ENCODE results near the gene FAM171A1. TPM values are rescaled to one million over a fixed set of nuclear protein-coding genes. Genes with fewer than 3 reads are reported as not detected.
"Not testable (repeated sequence)": the region's sequence is repeated elsewhere in the genome, so short reads cannot be mapped to it uniquely, and the experiment has no call there.

FAM171A1 gene
- total RNA-seq (1 to 10 TPM; 6.1 to 6.9 TPM), polyA plus RNA-seq (10 to 100 TPM; 12.9 to 16.0 (median 14.7) TPM), total RNA-seq (5.9 to 10.5 (median 9.2) reads per million in 6 experiments)

GRCh38 chr10:15370856-15371701 is at the start of gene FAM171A1:
FAM171A1 (minus strand) TSS chr10:15371289; CDS start chr10:15371052, 237 bp downstream.
- H3K27ac Mint-ChIP-seq, result peak within 1 kb of the TSS in 9 of 10 donors; percentile 10 to 84 (median 67)
- POLR2A ChIA-PET, result interaction anchor here (0.6 to 1.6 kb wide), 2 partner anchors 202 to 273 kb away, joined by 3 to 4 read pairs; partner anchors contain the start of gene NMT2
- no peaks in the 10 kb centered on the region for H3K36me3 Mint-ChIP-seq
- H3K9me3 Mint-ChIP-seq, result no peaks in the 10 kb centered on the region
- peak within 1 kb of the TSS; percentile 75 to 86 (median 82) for H3K4me3 Mint-ChIP-seq
- peaks cover 5 to 11% (median 7%) of the 10 kb centered on the region in 4 donors for H3K4me1 Mint-ChIP-seq
- peaks cover 8 to 47% (median 21%) of the 10 kb centered on the region in 5 donors for H3K27me3 Mint-ChIP-seq
- DNase-seq (peak; percentile 25 to 78 (median 60)), ATAC-seq (peak; percentile 79 to 87)

GRCh38 chr10:15420858-15421257 is 49.8 kb upstream of the FAM171A1 start:
- ATAC-seq (no peak), DNase-seq (no peak)
- H3K4me3 Mint-ChIP-seq, result no peak overlapping the region
- no peak overlapping the region for H3K27ac Mint-ChIP-seq
- H3K36me3 Mint-ChIP-seq, result no peaks in the 10 kb centered on the region
- H3K27me3 Mint-ChIP-seq, result peaks cover 7 to 17% (median 11%) of the 10 kb centered on the region in 5 donors
- peaks cover 0 to 2% (median 0%) of the 10 kb centered on the region in 4 donors for H3K4me1 Mint-ChIP-seq
- POLR2A ChIA-PET, result interaction anchor here (0.6 kb wide), 1 partner anchor 322 kb away, joined by 3 read pairs; no protein-coding TSS in a partner anchor
- H3K9me3 Mint-ChIP-seq, result peaks cover 0 to 9% (median 2%) of the 10 kb centered on the region in 9 donors

GRCh38 chr10:15419279-15419874 is 48.3 kb upstream of the FAM171A1 start:
- H3K27ac Mint-ChIP-seq, result no peak overlapping the region
- H3K9me3 Mint-ChIP-seq, result peaks cover 0 to 10% (median 2%) of the 10 kb centered on the region in 9 donors
- POLR2A ChIA-PET, result no interaction called here
- H3K4me1 Mint-ChIP-seq, result peaks cover 0 to 2% (median 0%) of the 10 kb centered on the region in 4 donors
- DNase-seq (peak in 6 of 10 donors; percentile 9 to 37 (median 28)), ATAC-seq (peak in 1 of 2 donors; percentile 39)
- H3K4me3 Mint-ChIP-seq, result no peak overlapping the region
- peaks cover 0 to 2% (median 0%) of the 10 kb centered on the region in 3 donors for H3K36me3 Mint-ChIP-seq
- H3K27me3 Mint-ChIP-seq, result peaks cover 7 to 17% (median 8%) of the 10 kb centered on the region in 5 donors

GRCh38 chr10:15416034-15416433 is 44.9 kb upstream of the FAM171A1 start:
- ATAC-seq, result no peak
- POLR2A ChIA-PET, result no interaction called here
- H3K27ac Mint-ChIP-seq, result no peak overlapping the region
- H3K4me3 Mint-ChIP-seq, result no peak overlapping the region
- DNase-seq, result no peak
- H3K27me3 Mint-ChIP-seq, result peaks cover 3 to 26% (median 7%) of the 10 kb centered on the region in 5 donors
- peaks cover 0 to 2% (median 0%) of the 10 kb centered on the region in 3 donors for H3K36me3 Mint-ChIP-seq
- peaks cover 0 to 2% (median 0%) of the 10 kb centered on the region in 4 donors for H3K4me1 Mint-ChIP-seq
- peaks cover 0 to 10% (median 2%) of the 10 kb centered on the region in 9 donors for H3K9me3 Mint-ChIP-seq

- POLR2A ChIA-PET, result no interaction called here
- DNase-seq, result no peak
- Mint-ChIP-seq H3K27ac (no peak overlapping the region), H3K4me3 (no peak overlapping the region), H3K4me1 (peaks cover 0 to 2% (median 0%) of the 10 kb centered on the region in 4 donors), H3K27me3 (peaks cover 0 to 16% (median 5%) of the 10 kb centered on the region in 5 donors), H3K36me3 (peaks cover 0 to 2% (median 0%) of the 10 kb centered on the region in 3 donors), H3K9me3 (peaks cover 0 to 4% (median 0%) of the 10 kb centered on the region in 9 donors)
- ATAC-seq, result no peak
These were observed 39.9 kb upstream of the FAM171A1 start for GRCh38 chr10:15411010-15411409.

GRCh38 chr10:15409350-15409749 is 38.3 kb upstream of the FAM171A1 start:
- peaks cover 0 to 16% (median 5%) of the 10 kb centered on the region in 5 donors for H3K27me3 Mint-ChIP-seq
- POLR2A ChIA-PET, DNase-seq, H3K4me1 Mint-ChIP-seq, ATAC-seq, H3K27ac Mint-ChIP-seq, H3K36me3 Mint-ChIP-seq, H3K4me3 Mint-ChIP-seq: not testable (repeated sequence)
- peaks cover 0 to 10% (median 0%) of the 10 kb centered on the region in 9 donors for H3K9me3 Mint-ChIP-seq

- DNase-seq (no peak), ATAC-seq (no peak)
- no peak overlapping the region for H3K27ac Mint-ChIP-seq
- POLR2A ChIA-PET, result no interaction called here
- peaks cover 0 to 2% (median 0%) of the 10 kb centered on the region in 4 donors for H3K4me1 Mint-ChIP-seq
- H3K36me3 Mint-ChIP-seq, result peaks cover 0 to 6% (median 2%) of the 10 kb centered on the region in 3 donors
- no peak overlapping the region for H3K4me3 Mint-ChIP-seq
- peaks cover 0 to 12% (median under 1%) of the 10 kb centered on the region in 9 donors for H3K9me3 Mint-ChIP-seq
- H3K27me3 Mint-ChIP-seq, result peaks cover 0 to 16% (median 5%) of the 10 kb centered on the region in 5 donors
These were observed 37.5 kb upstream of the FAM171A1 start for GRCh38 chr10:15408557-15408956.

GRCh38 chr10:15405319-15405718 is 34.2 kb upstream of the FAM171A1 start:
- Mint-ChIP-seq H3K4me3 (no peak overlapping the region), H3K27me3 (peaks cover 0 to 7% (median 3%) of the 10 kb centered on the region in 5 donors), H3K4me1 (peaks cover 0 to 2% (median 0%) of the 10 kb centered on the region in 4 donors), H3K27ac (no peak overlapping the region), H3K36me3 (peaks cover 0 to 6% (median 5%) of the 10 kb centered on the region in 3 donors), H3K9me3 (peaks cover 0 to 27% (median 4%) of the 10 kb centered on the region in 9 donors)
- ATAC-seq (no peak), DNase-seq (no peak)
- POLR2A ChIA-PET, result no interaction called here

GRCh38 chr10:15401382-15401781 is 30.3 kb upstream of the FAM171A1 start:
- no peaks in the 10 kb centered on the region for H3K4me1 Mint-ChIP-seq
- H3K36me3 Mint-ChIP-seq, result peaks cover 0 to 13% (median 7%) of the 10 kb centered on the region in 3 donors
- H3K27me3 Mint-ChIP-seq, result peaks cover 0 to 13% (median 3%) of the 10 kb centered on the region in 5 donors
- DNase-seq (no peak), ATAC-seq (no peak)
- no peak overlapping the region for H3K27ac Mint-ChIP-seq
- peaks cover 0 to 37% (median 11%) of the 10 kb centered on the region in 9 donors for H3K9me3 Mint-ChIP-seq
- no peak overlapping the region for H3K4me3 Mint-ChIP-seq
- POLR2A ChIA-PET, result no interaction called here

GRCh38 chr10:15400461-15400860 is 29.4 kb upstream of the FAM171A1 start:
- Mint-ChIP-seq H3K36me3 (peaks cover 0 to 13% (median 7%) of the 10 kb centered on the region in 3 donors), H3K27me3 (peaks cover 0 to 13% (median 3%) of the 10 kb centered on the region in 5 donors), H3K9me3 (peaks cover 0 to 37% (median 11%) of the 10 kb centered on the region in 9 donors)
- H3K4me1 Mint-ChIP-seq, POLR2A ChIA-PET, H3K4me3 Mint-ChIP-seq, H3K27ac Mint-ChIP-seq, ATAC-seq, DNase-seq: not testable (repeated sequence)

- Mint-ChIP-seq H3K27ac (no peak overlapping the region), H3K4me1 (no peaks in the 10 kb centered on the region), H3K9me3 (peaks cover 0 to 32% (median 10%) of the 10 kb centered on the region in 9 donors), H3K27me3 (peaks cover 0 to 13% (median 2%) of the 10 kb centered on the region in 5 donors), H3K36me3 (peaks cover 0 to 7% (median 7%) of the 10 kb centered on the region in 3 donors), H3K4me3 (no peak overlapping the region)
- POLR2A ChIA-PET, result no interaction called here
- DNase-seq (no peak), ATAC-seq (no peak)
These were observed 28.1 kb upstream of the FAM171A1 start for GRCh38 chr10:15399060-15399661.

GRCh38 chr10:15395935-15396334 is 24.8 kb upstream of the FAM171A1 start:
- DNase-seq (no peak), ATAC-seq (no peak)
- peaks cover 0 to 7% (median 3%) of the 10 kb centered on the region in 3 donors for H3K36me3 Mint-ChIP-seq
- peaks cover 0 to 15% (median 9%) of the 10 kb centered on the region in 9 donors for H3K9me3 Mint-ChIP-seq
- peaks cover 0 to 22% (median 11%) of the 10 kb centered on the region in 5 donors for H3K27me3 Mint-ChIP-seq
- no peak overlapping the region for H3K27ac Mint-ChIP-seq
- H3K4me3 Mint-ChIP-seq, result no peak overlapping the region
- no peaks in the 10 kb centered on the region for H3K4me1 Mint-ChIP-seq
- POLR2A ChIA-PET, result no interaction called here

Measured in naive thymus-derived CD8-positive, alpha-beta T cell (primary cell).